ENCODE measurements around the gene PELI2.

Gene PELI2

DNA sequence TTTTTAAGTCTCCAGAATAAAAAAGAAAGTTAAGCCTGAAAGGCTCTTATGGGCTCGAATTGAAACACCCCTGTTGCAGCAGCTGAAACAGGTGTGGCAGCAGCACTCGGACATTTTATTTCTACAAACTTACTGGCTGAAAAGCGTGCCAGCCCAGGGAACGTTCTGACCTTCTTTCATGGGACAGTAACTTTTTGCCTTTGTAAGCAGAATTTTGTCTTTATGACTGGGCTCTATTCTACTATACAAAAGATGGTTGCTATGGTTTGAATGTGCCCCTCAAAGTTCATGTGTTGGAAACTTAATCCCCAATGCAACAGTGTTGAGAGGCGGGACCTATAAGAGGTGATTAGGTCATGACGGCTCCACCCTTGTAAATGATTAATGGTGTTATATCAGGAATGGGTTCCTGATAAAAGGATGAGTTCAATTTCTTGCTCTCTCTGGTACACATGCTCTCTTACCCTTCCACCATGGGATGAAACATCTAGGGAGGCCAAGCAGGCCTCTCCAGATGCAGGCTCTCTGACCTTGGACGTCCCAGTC, 52.7 kb downstream of the PELI2 start:
- no peak for DNase-seq (ENCODE audit: low read depth in 1 of 2, low spot score in 1 of 2)

DNA sequence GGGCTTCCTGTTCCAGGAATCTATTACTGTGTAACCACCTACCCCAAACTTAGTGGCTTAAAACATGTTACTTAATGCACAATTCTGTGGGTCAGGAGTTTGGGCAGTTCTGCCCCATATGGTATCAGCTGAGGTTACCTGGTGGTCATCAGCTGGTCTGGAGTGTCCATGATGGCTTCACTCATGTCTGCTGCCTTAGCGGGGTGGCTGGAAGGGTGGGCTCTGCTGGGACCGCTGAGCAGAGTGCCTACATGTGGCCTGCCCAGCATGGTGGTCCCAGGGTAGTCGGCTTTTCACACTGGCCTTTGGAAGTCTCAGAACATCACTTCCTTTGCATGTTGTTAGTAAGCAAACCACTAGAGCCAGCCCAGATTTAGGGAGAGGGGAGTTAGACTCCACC, 53.9 kb downstream of the PELI2 start:
- DNase-seq (ENCODE audit: low read depth in 1 of 2, low spot score in 1 of 2), result no peak

DNA sequence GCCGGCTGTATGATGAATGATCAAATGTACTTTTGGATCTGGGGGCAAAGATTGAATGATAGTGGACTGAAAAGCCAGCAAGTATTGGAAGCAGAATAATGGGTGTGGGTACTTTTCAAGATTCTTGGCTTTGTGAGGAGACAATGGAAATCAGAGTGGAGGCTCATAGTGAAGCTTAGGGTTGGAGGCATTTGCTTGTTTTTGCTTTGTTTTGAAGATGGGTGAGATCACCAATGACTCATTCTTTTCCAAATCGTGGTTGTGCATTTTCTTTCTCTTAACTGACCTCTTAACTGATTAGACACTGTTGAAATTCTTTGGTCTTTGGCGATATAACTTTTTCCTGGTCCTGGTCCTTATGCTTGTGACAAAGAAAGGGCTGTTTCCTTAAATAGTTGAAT, 54.4 kb downstream of the PELI2 start:
- no peak for DNase-seq (ENCODE audit: low read depth in 1 of 2, low spot score in 1 of 2)

DNA sequence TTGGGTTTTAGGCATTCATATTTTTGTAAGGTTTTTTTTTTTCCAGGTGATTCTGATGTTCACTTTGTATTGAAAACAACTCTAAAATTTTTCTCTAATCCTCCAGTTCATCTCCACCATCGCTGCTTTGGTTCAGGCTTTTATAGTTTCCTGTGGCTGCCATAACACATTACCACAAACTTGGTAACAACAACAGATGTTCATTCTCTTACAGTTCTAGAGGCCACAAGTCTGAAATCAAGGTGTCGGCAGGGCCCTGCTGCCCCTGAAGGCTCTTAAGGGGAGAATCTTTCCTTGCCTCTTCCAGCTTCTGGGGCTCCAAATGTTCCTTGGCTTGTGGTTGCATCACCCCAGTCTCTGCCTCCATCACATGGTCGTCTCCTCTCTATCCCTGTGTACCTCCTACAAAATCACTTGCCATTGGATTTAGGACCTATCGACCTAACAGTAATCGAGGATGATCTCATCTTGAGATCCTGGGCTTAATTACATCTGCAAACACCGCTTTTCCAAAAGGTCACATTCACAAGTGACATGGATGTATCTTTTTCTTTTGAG, 55.2 kb downstream of the PELI2 start:
- no peak for DNase-seq (ENCODE audit: low read depth in 1 of 2, low spot score in 1 of 2)

DNA sequence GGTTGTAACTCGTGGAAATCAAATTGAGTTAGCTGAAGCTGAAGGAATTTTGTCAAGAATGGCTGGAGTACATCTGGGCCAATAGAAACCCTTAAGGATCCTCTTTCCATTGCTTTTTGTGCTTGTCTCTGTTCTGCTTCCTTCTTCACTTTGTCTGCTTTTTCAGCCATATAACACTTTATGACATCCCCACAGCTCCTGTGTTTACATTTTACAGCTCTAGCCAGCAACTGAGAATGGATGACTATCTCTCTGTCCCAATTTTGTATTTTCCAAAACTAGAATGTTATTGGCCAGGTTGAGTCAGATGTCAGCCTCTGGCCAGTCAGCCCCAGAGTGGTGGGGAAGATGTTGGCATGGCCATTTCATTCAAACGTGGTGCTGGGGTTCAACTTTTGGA, 57.6 kb downstream of the PELI2 start:
- no peak for DNase-seq (ENCODE audit: low read depth in 1 of 2, low spot score in 1 of 2)

DNA sequence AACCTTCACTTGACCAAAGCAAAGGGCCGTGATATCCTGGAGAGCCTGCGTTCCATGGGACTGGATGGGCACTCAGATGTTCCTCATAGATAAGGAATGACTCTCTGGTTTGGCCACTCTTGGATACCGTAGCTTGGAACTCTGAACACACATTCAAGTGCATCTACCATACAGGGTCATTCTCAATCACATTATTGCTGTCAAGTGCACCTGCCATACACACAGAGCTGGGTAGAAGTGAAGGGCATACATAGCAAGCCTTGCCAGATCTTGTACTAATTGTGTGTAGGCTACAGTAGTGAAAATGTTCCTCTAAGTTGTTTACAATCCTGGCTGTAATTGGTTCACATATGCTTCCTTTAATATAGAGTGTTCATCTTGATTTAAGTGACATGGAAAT, 58.3 kb downstream of the PELI2 start:
- DNase-seq (ENCODE audit: low read depth in 1 of 2, low spot score in 1 of 2), result no peak

DNA sequence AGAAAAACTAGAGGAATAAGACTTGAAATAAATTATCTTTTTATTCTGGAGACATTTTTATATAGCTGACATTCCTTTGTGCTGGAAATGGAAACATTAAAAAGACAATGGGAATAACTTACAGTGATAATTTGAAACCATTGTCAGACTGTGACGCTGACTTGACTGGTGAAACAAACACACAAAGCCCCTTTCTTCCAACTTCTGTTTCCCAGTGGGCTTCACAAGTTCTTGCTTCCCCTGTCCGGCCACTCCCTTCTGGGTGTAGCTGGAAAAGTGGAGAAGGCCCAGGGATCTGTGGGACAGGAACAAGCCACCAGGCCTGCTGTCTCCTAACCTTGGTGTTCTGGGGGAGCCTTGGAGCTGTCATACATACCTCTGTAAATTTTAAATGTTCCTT, 58.8 kb downstream of the PELI2 start:
- no peak for DNase-seq (ENCODE audit: low read depth in 1 of 2, low spot score in 1 of 2)

DNA sequence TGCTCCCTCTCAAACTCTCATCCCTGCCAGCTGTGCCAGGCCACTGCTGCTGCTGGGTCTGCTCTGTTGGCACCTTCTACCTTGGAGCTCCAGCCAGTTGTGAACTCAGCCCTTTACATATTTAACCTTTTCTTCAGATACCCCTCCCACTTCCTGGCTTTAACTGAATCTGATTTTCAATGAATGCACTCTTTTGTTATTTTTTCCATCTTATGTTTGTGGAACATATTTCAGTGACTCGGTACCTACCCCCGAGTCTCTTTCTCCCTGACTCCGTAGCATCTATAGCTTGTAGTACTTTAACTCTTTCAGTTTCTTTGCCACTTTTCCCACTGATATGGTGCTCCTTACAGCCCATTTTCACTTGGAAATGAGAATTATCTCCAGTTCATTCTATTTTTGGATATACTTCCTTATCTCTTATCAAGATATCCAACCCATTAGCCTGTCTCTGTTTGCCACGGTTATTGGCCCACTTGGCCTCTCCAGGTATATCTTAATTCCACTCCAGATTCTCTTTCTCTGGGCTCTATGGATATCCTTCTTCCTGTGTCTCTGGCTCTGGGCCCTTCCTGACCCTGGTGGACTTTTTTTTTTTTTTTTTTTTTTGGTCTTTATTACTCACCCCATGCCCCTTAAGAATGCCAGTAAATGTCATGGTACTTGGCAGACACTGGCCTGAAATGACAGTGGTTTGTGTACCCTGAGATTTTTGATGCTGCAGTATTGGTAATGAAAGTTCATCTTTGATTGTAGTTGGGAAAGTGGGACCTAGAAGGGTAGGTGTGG, 62.7 kb downstream of the PELI2 start:
- DNase-seq (ENCODE audit: low read depth in 1 of 2, low spot score in 1 of 2), result no peak

DNA sequence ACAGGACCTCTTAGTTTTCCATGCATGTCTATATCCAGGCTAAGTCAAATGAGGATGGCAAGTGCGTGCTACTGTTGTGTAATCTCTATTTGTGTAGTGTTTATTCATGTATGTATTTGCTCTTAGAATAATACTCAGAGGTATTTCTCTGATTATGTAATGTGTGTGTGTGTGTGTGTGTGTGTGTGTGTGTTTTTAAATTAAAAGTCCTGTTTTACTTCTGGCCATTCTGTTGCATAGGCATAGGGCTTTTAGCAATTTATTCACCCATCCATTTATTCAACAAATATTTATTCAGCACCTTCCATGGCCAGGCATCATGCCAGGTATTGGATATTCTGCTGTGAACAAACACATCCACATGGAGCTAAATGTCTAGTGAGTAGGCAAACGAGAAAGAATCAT, 63.5 kb downstream of the PELI2 start:
- no peak for DNase-seq (ENCODE audit: low read depth in 1 of 2, low spot score in 1 of 2)

DNA sequence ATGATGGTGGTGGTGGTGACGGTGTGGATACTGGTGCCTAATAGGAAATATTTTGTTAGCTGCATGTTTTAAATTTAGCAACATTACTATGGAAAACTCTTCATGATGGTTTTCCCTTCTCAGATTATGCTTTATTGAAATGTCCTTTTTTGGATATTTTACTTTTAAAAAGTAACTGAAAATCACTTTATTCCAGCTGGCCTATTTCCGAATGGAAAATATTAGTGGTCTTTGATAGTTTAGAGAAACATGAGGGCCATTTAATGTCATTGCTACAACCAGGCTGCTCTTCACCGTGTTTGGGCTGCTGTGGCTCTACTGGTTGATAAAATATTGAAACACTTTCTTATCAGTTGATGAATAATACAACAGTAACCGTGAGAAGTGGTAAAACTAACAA, 64.2 kb downstream of the PELI2 start:
- no peak for DNase-seq (ENCODE audit: low read depth in 1 of 2, low spot score in 1 of 2)

DNA sequence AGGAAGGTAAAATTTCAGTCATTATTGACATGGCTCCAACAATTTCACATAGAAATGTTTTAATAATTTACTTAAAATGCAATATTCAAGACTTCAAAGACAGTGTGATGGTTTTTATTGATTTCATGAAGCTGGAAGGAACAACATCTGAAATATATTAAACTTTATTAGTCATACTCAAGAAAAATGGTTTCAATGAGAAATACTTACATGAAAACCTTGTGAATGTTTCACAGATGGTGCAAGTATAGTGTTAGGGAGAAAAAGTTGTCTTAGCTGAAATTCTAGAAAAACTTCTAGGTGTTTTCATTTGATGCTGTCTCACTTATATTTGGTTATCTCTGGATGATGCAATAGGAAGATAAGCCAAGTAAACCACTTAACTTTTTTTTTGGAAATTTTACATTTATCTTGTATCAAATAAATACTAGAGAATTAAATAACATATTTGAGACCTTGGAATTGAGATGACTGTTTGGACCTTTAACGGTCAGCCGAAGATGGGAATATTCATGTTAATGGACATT, 65.5 kb downstream of the PELI2 start:
- DNase-seq (ENCODE audit: low read depth in 1 of 2, low spot score in 1 of 2), result no peak

DNA sequence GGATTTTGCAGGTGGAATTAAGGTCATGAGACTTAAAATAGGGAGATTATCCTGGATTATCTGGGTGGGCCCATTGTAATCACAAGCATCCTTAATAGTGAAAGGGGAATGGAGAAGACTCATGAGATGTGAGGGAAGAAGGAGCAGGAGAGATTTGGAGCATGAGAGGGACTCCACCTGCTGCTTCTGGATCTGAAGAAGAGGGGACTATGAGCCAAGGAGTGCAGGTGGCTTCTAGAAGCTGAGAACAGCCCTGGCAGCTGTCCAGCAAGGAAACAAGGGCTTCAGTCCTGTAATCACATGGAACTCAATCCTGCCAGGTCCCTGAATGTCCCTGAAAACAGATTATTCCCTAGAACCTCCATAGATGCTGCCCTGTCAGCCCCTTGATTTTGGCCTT, 67.8 kb downstream of the PELI2 start:
- DNase-seq (ENCODE audit: low read depth in 1 of 2, low spot score in 1 of 2), result no peak

DNA sequence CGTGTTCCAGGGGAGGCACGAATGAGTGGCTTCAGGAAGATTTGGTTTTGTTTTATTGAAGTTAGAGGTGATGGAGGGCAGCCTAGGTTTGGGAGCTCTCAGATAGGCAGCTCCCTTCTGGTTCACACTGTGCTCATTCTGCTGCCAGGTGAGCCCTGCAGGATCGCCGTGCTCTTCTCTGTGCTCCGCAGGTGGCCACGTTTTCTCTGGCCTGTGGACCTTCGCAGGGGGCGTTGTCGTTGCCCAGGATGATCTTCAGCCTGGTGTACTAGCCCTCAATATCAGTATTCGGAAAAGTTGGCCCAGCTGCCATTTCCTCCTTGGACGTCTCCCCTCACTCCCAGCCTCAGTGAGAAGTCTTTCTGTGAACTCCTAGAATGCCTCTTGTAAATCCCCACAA, 69.5 kb downstream of the PELI2 start:
- no peak for DNase-seq (ENCODE audit: low read depth in 1 of 2, low spot score in 1 of 2)

DNA sequence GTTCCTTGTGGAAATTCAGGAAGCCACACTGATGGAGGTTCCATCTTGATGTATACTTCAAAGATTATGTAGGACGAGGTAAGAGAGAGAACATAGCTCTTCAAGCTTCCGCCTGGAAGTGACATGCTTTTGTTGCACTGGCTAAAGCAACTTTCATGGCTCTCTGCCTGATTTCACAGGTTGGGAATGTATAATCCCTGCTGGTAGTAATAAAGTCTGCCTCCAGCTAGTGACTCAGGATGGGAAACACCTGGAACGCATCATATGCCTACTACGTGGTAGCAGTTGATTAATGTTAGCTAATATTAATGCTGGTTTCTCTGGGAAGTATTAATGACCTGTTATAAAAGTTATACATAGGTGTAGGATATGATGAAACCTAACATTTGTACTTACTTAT, 71.1 kb downstream of the PELI2 start:
- DNase-seq (ENCODE audit: low read depth in 1 of 2, low spot score in 1 of 2), result no peak

DNA sequence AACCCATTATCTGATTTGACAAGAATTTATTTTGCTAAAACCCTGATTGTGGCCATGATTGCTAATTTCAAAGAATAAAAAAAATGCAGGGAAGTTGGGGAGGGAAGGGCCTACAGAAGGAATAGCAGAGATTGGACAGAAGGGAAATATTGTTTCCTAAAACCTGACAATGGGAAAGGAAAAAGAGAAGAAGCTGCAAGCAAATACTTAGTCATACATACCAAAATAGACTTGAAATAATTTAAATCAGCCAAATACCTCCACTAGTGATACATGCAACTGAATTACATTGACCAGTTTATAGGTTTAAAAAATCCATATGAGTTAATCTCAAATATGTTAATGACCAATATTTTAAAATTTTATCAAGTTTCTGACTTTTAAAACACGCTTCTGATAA, 75.1 kb downstream of the PELI2 start:
- DNase-seq (ENCODE audit: low read depth in 1 of 2, low spot score in 1 of 2), result no peak

DNA sequence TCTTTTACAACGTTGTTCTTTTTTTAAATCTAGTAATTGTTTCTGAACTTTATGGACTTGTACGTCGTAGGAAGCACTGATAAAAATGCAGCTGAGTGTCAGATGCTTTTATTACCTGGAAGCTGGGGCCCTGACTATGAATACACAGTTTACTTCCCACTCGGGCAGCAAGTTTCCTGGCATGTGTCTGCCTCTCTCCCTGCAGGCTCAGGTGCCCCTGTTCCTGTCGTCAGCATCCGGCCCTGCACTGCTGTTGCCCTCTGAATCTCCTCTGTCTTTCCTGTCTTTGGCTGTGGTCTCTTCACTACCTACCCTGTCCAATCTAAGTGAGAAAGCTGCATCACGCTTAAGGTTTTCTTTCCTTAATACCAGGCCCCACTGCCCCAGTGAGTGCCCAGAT, 75.8 kb downstream of the PELI2 start:
- DNase-seq (ENCODE audit: low read depth in 1 of 2, low spot score in 1 of 2), result no peak

DNA sequence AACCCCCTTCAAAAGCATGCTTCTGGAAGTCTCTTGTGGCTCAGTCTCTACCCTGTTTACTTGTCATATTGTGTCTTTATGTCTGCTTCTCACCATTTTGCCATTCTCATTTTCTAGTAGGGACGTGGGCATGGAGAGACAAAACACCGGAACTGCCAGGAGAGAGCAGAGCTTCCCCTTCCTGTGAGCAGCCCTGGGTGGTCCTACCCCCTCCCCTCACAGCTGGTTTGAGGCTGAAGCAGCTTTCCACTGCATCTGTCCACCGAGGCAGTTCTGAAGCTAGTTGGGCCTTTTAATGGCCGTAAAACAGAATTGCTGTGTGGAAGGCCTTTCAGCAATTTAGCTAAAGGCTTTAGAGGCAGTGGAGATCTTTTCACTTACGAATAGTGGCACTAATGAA, 77.0 kb downstream of the PELI2 start:
- DNase-seq (ENCODE audit: low read depth in 1 of 2, low spot score in 1 of 2), result no peak

DNA sequence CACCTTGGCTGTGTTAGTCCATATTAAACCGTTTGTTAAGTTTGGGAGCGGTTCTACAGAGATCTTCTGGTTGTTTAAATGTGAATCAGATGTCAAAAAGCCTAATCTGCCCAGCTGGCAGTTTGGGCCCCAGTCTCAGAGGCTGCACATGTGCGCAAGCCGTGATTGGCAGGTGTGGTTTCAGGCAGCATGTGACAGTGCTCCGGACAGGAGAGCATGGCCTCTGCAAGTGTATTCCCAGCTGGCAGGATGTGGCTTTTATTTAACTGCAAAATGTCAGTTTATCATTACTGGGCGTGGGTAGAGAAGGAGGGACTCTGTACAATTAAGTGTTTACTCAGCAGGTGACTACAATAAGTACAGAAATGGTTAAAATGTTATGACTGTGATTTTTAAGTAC, 77.5 kb downstream of the PELI2 start:
- no peak for DNase-seq (ENCODE audit: low read depth in 1 of 2, low spot score in 1 of 2)

DNA sequence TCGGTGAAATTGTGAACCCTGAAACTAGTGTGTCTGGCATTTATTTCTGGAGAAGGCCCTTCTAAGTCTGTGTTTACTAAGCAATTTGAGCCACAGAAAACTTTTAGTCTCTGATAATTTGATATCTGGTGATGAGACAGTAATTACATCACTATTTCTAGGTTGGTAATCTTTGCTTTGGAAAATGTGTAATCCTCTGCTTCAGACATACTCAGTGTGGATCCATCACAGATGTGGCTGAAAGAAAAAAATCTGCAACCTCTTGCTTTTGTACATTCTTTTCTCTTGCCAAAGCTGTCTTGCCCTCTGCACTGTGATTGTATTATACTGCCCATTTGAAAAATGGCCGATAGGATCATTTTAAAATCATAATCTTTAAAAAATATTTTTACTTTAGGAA, 78.1 kb downstream of the PELI2 start:
- DNase-seq (ENCODE audit: low read depth in 1 of 2, low spot score in 1 of 2), result no peak

DNA sequence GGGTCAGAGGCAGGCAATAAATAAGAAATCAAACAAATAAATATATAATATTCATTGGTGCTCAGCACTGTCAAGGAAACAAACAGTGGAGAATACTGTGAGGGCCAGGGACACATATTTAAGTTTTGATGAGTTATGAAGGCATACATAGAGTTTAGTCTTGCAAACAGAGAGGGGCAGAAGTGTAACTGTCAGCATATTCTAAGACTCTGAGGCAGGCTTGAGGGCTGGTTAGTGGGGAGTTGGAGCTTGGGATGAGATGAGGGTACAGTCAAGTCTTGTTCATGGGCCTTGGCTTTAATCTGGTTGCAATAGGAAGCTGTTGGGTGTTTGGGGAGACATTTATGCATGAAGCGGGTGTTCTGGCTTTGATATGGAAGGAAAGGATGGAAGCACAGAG, 78.9 kb downstream of the PELI2 start:
- no peak for DNase-seq (ENCODE audit: low read depth in 1 of 2, low spot score in 1 of 2)

DNA sequence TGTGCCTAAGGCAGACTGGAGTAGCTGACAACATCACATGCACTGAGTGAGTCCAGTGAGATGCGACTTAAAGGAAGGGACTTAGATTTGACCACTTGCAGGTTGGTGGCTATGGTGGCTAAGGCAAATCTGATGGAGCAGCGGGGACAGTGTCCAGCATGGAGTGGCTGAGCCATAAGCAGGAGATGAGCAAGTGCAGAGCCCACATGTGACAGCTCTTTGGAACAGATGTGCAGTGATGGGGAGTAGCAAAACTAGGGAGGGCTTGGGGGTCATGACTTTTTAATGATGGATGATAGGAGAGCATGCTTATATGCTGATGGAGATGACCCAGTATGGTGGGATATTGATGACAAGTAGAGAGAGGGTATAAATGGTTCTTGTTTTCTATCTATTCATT, 80.2 kb downstream of the PELI2 start:
- DNase-seq (ENCODE audit: low read depth in 1 of 2, low spot score in 1 of 2), result no peak

DNA sequence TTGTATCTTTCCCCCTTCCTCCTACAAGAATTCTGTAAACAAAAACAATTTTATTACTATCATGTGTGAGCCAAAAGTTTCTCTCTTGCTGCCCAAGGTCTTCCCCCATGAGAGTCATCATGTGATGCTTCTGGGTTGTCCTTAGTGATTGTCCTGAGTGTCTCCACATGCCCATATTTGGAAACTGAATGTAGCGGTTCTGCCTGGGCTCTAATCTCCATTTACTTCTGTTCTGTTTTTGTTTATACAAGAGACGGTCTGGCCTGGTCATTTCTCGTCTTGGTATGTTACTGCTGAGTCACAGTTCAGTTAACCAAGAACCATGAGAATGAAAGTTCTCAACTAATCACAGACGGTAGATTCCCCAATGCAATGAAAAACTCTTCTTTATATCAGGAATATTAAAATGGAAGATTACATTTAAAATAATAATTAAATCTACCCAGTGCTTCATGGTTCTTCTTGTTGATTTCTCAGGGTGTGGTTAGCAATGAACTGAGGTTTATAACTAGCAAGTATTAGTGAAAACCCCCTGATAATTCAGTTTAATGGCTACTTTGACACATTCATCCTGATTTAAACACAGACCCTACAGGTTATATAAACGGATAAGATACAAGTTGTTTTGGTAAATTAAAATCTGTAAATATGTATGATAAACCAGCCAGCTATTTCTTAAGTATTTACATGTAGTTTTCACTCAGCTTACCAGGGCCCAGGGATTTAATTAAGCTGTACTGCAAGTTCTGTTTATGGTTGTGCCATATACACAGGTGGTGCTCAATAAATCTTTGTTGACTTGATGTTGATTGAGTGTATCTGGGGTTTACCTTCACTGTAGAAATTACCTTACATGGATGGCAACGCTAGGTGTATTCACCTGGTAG, 81.1 kb downstream of the PELI2 start:
- DNase-seq (ENCODE audit: low read depth in 1 of 2, low spot score in 1 of 2), result no peak

All from activated T-helper 1 cell treated with anti-CD3 and anti-CD28 coated beads, Interleukin-2, amount 50 U/mL, for 16 hours (primary cell).